Measurements from ENCODE around the gene DIP2C. TPM values are rescaled to one million over a fixed set of nuclear protein-coding genes. Genes with fewer than 3 reads are reported as not detected.
"Not testable (repeated sequence)": the region's sequence is repeated elsewhere in the genome, so short reads cannot be mapped to it uniquely, and the experiment has no call there.

Gene DIP2C
- total RNA-seq, 1 experiment from 2014 or later: 8.1 TPM

- in situ Hi-C loops (cut with HindIII; ENCODE audit: low pct_unique_long_range_greater_than_20kb, low sequenced_read_pairs): no loop called here
- no peak for DNase-seq (ENCODE audit: low read depth, low spot score)
Observed at GRCh38 chr10:652233-652632, 37.2 kb downstream of the DIP2C start.

GRCh38 chr10:651692-652091 lies 37.8 kb downstream of the DIP2C start:
- no peak for DNase-seq (ENCODE audit: low read depth, low spot score)
- in situ Hi-C loops (cut with HindIII; ENCODE audit: low pct_unique_long_range_greater_than_20kb, low sequenced_read_pairs): no loop called here

- no peak for DNase-seq (ENCODE audit: low read depth, low spot score)
- in situ Hi-C loops (cut with HindIII; ENCODE audit: low pct_unique_long_range_greater_than_20kb, low sequenced_read_pairs): no loop called here
Observed at GRCh38 chr10:650886-651615, 38.4 kb downstream of the DIP2C start.

- DNase-seq (ENCODE audit: low read depth, low spot score): no peak
- in situ Hi-C loops (cut with HindIII; ENCODE audit: low pct_unique_long_range_greater_than_20kb, low sequenced_read_pairs): no loop called here
Observed at GRCh38 chr10:650441-650851, 39.0 kb downstream of the DIP2C start.

GRCh38 chr10:649798-650440 lies 39.5 kb downstream of the DIP2C start:
- in situ Hi-C loops (cut with HindIII; ENCODE audit: low pct_unique_long_range_greater_than_20kb, low sequenced_read_pairs): no loop called here
- no peak for DNase-seq (ENCODE audit: low read depth, low spot score)

- in situ Hi-C loops (cut with HindIII; ENCODE audit: low pct_unique_long_range_greater_than_20kb, low sequenced_read_pairs): no loop called here
Observed at GRCh38 chr10:649445-649797, 40.0 kb downstream of the DIP2C start.

GRCh38 chr10:647019-647418 lies 42.4 kb downstream of the DIP2C start:
- not testable (repeated sequence) for DNase-seq (ENCODE audit: low read depth, low spot score)

More at GRCh38 chr10:649445-649797, 40.0 kb downstream of the DIP2C start:
- DNase-seq (ENCODE audit: low read depth, low spot score): no peak

GRCh38 chr10:646118-646524 lies 43.3 kb downstream of the DIP2C start:
- in situ Hi-C loops (cut with HindIII; ENCODE audit: low pct_unique_long_range_greater_than_20kb, low sequenced_read_pairs): no loop called here
- DNase-seq (ENCODE audit: low read depth, low spot score): no peak

More at GRCh38 chr10:647019-647418, 42.4 kb downstream of the DIP2C start:
- in situ Hi-C loops (cut with HindIII; ENCODE audit: low pct_unique_long_range_greater_than_20kb, low sequenced_read_pairs): not testable (repeated sequence)

- in situ Hi-C loops (cut with HindIII; ENCODE audit: low pct_unique_long_range_greater_than_20kb, low sequenced_read_pairs): no loop called here
- no peak for DNase-seq (ENCODE audit: low read depth, low spot score)
Observed at GRCh38 chr10:644943-645334, 44.5 kb downstream of the DIP2C start.

- no peak for DNase-seq (ENCODE audit: low read depth, low spot score)
- in situ Hi-C loops (cut with HindIII; ENCODE audit: low pct_unique_long_range_greater_than_20kb, low sequenced_read_pairs): no loop called here
Observed at GRCh38 chr10:644076-644942, 45.2 kb downstream of the DIP2C start.

- in situ Hi-C loops (cut with HindIII; ENCODE audit: low pct_unique_long_range_greater_than_20kb, low sequenced_read_pairs): no loop called here
- no peak for DNase-seq (ENCODE audit: low read depth, low spot score)
Observed at GRCh38 chr10:642186-642890, 47.1 kb downstream of the DIP2C start.

- in situ Hi-C loops (cut with HindIII; ENCODE audit: low pct_unique_long_range_greater_than_20kb, low sequenced_read_pairs): no loop called here
- no peak for DNase-seq (ENCODE audit: low read depth, low spot score)
Observed at GRCh38 chr10:641149-642010, 48.1 kb downstream of the DIP2C start.

GRCh38 chr10:640673-641045 lies 48.8 kb downstream of the DIP2C start:
- DNase-seq (ENCODE audit: low read depth, low spot score): no peak
- in situ Hi-C loops (cut with HindIII; ENCODE audit: low pct_unique_long_range_greater_than_20kb, low sequenced_read_pairs): no loop called here

- in situ Hi-C loops (cut with HindIII; ENCODE audit: low pct_unique_long_range_greater_than_20kb, low sequenced_read_pairs): no loop called here
- DNase-seq (ENCODE audit: low read depth, low spot score): no peak
Observed at GRCh38 chr10:639751-640672, 49.5 kb downstream of the DIP2C start.

- in situ Hi-C loops (cut with HindIII; ENCODE audit: low pct_unique_long_range_greater_than_20kb, low sequenced_read_pairs): no loop called here
- DNase-seq (ENCODE audit: low read depth, low spot score): no peak
Observed at GRCh38 chr10:639001-639750, 50.3 kb downstream of the DIP2C start.

Data from SK-MEL-5 (cell line).